Measurements from ENCODE around the gene SHCBP1L. TPM values are rescaled to one million over a fixed set of nuclear protein-coding genes. Genes with fewer than 3 reads are reported as not detected.

SHCBP1L gene
- total RNA-seq, 2 donors from 2014 or later: not detected

DNA sequence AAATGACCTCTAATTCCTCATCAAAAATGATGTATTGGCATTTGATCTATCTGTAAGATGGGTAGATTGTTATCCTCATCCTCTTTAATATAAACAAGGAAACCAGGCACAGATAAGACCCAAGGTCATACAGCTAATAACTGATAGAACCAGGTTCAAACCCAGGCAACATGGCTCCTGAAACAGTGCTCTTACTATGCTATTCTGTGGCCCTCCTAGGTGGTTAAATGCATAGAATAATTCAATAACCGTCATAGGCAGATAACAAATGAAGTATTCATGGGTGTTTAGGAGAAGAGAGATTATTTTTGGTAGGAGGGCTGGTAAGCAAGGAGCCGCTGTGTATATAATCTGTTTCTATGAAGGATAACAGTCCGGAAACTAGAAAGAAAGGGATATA lies 67.4 kb downstream of the SHCBP1L start:
- Histone ChIP-seq H3K4me1 (no peaks in the 10 kb centered on the region), H3K27ac (no peak overlapping the region), H3K27me3 (no peaks in the 10 kb centered on the region), H3K36me3 (peaks cover 82% of the 10 kb centered on the region), H3K9me3 (no peaks in the 10 kb centered on the region), H3K4me3 (no peak overlapping the region)
- TF ChIP-seq, protein P1, sequence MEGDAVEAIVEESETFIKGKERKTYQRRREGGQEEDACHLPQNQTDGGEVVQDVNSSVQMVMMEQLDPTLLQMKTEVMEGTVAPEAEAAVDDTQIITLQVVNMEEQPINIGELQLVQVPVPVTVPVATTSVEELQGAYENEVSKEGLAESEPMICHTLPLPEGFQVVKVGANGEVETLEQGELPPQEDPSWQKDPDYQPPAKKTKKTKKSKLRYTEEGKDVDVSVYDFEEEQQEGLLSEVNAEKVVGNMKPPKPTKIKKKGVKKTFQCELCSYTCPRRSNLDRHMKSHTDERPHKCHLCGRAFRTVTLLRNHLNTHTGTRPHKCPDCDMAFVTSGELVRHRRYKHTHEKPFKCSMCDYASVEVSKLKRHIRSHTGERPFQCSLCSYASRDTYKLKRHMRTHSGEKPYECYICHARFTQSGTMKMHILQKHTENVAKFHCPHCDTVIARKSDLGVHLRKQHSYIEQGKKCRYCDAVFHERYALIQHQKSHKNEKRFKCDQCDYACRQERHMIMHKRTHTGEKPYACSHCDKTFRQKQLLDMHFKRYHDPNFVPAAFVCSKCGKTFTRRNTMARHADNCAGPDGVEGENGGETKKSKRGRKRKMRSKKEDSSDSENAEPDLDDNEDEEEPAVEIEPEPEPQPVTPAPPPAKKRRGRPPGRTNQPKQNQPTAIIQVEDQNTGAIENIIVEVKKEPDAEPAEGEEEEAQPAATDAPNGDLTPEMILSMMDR (IDR thresholded peaks at IDR 0.05): no peak
- no peak for DNase-seq (ENCODE audit: low spot score)

DNA sequence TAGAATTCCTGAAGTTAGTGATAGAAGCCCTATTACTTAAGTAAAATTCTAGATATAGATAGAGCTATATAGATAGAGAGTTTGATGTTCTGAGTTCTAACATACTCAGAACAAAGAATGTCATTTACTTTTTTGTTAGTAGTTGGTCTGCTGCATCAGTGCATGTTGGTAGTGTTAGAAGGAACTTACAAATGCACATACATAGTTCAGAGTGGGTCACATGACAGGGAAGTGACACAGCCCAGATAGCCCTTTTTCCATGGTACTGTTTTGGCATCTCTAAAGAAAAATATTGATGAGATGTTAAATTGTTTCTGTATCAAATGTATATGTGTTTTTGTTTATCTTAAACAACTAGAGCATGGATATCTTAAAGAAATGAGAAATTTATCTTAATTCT lies 68.1 kb downstream of the SHCBP1L start:
- Histone ChIP-seq H3K27ac (no peak overlapping the region), H3K4me3 (no peak overlapping the region), H3K4me1 (no peaks in the 10 kb centered on the region), H3K27me3 (no peaks in the 10 kb centered on the region), H3K9me3 (no peaks in the 10 kb centered on the region), H3K36me3 (peaks cover 90% of the 10 kb centered on the region)
- no peak for DNase-seq (ENCODE audit: low spot score)
- TF ChIP-seq, protein P1 (IDR thresholded peaks at IDR 0.05): no peak

DNA sequence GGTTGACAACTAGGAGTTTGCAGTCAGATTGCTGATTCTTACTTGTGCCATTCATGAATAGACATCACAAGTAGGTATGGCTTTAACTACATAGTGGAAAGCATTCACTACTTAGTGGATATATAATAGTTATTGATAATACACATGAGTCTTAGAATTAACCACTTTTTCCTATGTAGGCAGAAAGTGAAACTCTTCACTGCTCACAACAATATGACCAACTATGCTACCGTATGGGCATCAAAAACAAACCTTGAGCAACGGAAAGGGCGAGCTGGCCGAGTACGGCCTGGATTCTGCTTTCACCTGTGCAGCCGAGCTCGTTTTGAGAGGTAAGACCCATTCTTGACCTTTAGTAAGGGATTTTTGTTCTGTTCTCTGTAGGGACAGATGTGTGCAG lies 75.1 kb downstream of the SHCBP1L start:
- DNase-seq (ENCODE audit: low spot score): no peak
- no peak overlapping the region for H3K4me3 ChIP-seq
- H3K27me3 ChIP-seq: no peaks in the 10 kb centered on the region
- H3K9me3 ChIP-seq: no peaks in the 10 kb centered on the region
- H3K36me3 ChIP-seq: peaks cover 100% of the 10 kb centered on the region
- TF ChIP-seq, protein P1 (IDR thresholded peaks at IDR 0.05): no peak
- no peaks in the 10 kb centered on the region for H3K4me1 ChIP-seq
- no peak overlapping the region for H3K27ac ChIP-seq

DNA sequence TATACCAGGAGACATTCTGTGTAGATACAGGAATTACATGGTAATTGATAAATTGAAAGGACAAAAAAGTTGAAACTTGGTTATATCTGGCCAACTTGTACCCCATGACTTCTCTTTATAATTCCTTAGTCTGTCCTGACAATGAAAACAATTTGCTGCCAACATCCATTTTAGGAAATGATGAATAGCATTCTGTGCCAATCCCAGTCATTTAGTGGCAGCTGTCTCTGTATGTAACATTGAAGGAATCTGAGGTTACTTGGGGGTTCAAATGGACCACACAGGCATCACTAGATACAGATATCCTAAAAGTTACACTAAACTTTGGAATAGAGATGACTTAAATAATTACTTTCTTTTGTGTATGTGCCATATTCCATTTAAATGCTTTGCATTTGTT lies 75.6 kb downstream of the SHCBP1L start:
- H3K9me3 ChIP-seq: no peaks in the 10 kb centered on the region
- no peaks in the 10 kb centered on the region for H3K4me1 ChIP-seq
- H3K4me3 ChIP-seq: no peak overlapping the region
- TF ChIP-seq, protein P1 (IDR thresholded peaks at IDR 0.05): no peak
- no peak for DNase-seq (ENCODE audit: low spot score)
- no peaks in the 10 kb centered on the region for H3K27me3 ChIP-seq
- H3K27ac ChIP-seq: no peak overlapping the region
- H3K36me3 ChIP-seq: peaks cover 100% of the 10 kb centered on the region

DNA sequence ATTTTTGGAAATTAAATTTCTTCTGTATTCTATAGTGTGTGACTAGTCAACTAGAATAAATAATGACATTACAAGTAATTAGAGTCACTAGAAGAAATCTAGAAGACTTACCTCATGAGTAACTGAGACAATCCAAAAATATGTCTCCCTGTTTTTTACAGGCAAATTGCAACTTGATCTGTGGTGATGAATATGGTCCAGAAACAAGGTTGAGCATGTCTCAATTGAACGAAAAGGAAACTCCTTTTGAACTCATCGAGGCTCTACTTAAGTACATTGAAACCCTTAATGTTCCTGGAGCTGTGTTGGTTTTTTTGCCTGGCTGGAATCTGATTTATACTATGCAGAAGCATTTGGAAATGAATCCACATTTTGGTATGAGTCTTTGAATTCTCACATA lies 77.1 kb downstream of the SHCBP1L start:
- H3K9me3 ChIP-seq: no peaks in the 10 kb centered on the region
- TF ChIP-seq, protein P1 (IDR thresholded peaks at IDR 0.05): no peak
- no peak overlapping the region for H3K4me3 ChIP-seq
- H3K4me1 ChIP-seq: no peaks in the 10 kb centered on the region
- peaks cover 99% of the 10 kb centered on the region for H3K36me3 ChIP-seq
- no peak for DNase-seq (ENCODE audit: low spot score)
- no peaks in the 10 kb centered on the region for H3K27me3 ChIP-seq
- H3K27ac ChIP-seq: no peak overlapping the region

DNA sequence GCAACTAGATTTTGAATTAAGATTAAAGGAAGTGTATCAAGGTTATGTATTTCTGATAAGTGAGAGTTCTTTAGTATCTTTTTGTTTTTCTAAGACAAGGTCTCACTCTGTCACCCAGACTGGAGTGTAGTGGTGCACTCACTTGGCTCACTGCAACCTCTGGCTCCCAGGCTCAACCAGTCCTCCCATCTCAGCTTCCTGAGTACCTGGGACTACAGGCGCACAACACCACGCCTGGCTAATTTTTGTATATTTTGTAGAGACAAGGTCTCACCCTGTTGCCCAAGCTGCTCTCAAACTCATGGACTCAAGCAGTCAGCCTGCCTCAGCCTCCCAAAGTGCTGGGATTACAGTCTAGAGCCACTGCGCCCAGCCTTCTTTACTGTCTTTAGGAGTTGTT lies 80.1 kb downstream of the SHCBP1L start:
- no peak for DNase-seq (ENCODE audit: low spot score)
- Histone ChIP-seq H3K36me3 (peaks cover 92% of the 10 kb centered on the region), H3K4me3 (no peak overlapping the region), H3K27ac (no peak overlapping the region), H3K27me3 (no peaks in the 10 kb centered on the region), H3K9me3 (no peaks in the 10 kb centered on the region), H3K4me1 (no peaks in the 10 kb centered on the region)
- TF ChIP-seq, protein P1 (IDR thresholded peaks at IDR 0.05): no peak
